HL-60 (cell line): ENCODE data around the gene NDUFV1.

Experiments used
- DNase-seq, 2 experiments: peaks; one replicate each; pipeline ENCODE4 v3.0.0-alpha.2; 2010 to 2020; ENCODE audit warnings: low read depth in 1 of 2, low spot score in 1 of 2
- H3K27ac ChIP-seq: fragments of 250-450 bp; sonication (Bioruptor Pico); replicated peaks from 2 replicates; pipeline ENCODE4 v1.5.1; 2020; ENCODE audit warnings: mild to moderate bottlenecking, moderate library complexity
- H3K27me3 ChIP-seq: fragments of 250-450 bp; sonication (Bioruptor Pico); 2 replicates; pipeline ENCODE4 v1.5.1; 2021; ENCODE audit warnings: mild to moderate bottlenecking, moderate library complexity; ENCODE audit not compliant: insufficient read depth, poor library complexity, severe bottlenecking
- H3K4me3 ChIP-seq: replicated peaks from 2 replicates; pipeline ENCODE4 v1.5.1; 2011; ENCODE audit warnings: mild to moderate bottlenecking, control low read depth, low read length; ENCODE audit not compliant: insufficient read depth
- CTCF ChIP-seq: IDR thresholded peaks from one replicate; pipeline ENCODE4 v1.5.1; 2011; ENCODE audit warnings: low read length, control low read depth, inconsistent platforms; ENCODE audit not compliant: insufficient read depth
- GABPA ChIP-seq: IDR thresholded peaks from 2 replicates; pipeline ENCODE4 v1.6.1; 2012; ENCODE audit warnings: low read depth
- POLR2AphosphoS5 ChIP-seq: IDR thresholded peaks from 2 replicates; pipeline ENCODE4 v1.6.1; 2012; ENCODE audit warnings: low read depth
- REST ChIP-seq: IDR thresholded peaks from 2 replicates; pipeline ENCODE4 v1.6.1; 2012; ENCODE audit warnings: low read depth; ENCODE audit not compliant: insufficient replicate concordance
- SPI1 ChIP-seq: IDR thresholded peaks from 2 replicates; pipeline ENCODE4 v1.6.1; 2012; ENCODE audit warnings: low read depth, mild to moderate bottlenecking, borderline replicate concordance

Gene NDUFV1

GRCh38 chr11:67608486-67608885 lies 1.8 kb downstream of the NDUFV1 start:
- H3K4me3 ChIP-seq = no peak overlapping the region

GRCh38 chr11:67609316-67609715 lies 2.6 kb downstream of the NDUFV1 start:
- DNase-seq = no peak
- TF ChIP-seq SPI1 (no peak), CTCF (no peak), GABPA (no peak), POLR2AphosphoS5 (no peak), REST (no peak)

More at GRCh38 chr11:67608486-67608885, 1.8 kb downstream of the NDUFV1 start:
- no peak for TF ChIP-seq CTCF
- TF ChIP-seq POLR2AphosphoS5 = no peak
- TF ChIP-seq REST = no peak
- TF ChIP-seq GABPA = no peak
- TF ChIP-seq SPI1 = no peak
- no peak overlapping the region for H3K27ac ChIP-seq
- no peak for DNase-seq
- H3K27me3 ChIP-seq = no peaks in the 10 kb centered on the region

GRCh38 chr11:67610302-67610868 lies 3.6 kb downstream of the NDUFV1 start:
- no peak overlapping the region for H3K27ac ChIP-seq
- no peak overlapping the region for H3K4me3 ChIP-seq
- DNase-seq = no peak
- no peak for TF ChIP-seq POLR2AphosphoS5
- TF ChIP-seq CTCF = no peak
- TF ChIP-seq SPI1 = no peak
- TF ChIP-seq GABPA = no peak
- no peak for TF ChIP-seq REST
- no peaks in the 10 kb centered on the region for H3K27me3 ChIP-seq

More at GRCh38 chr11:67609316-67609715, 2.6 kb downstream of the NDUFV1 start:
- Histone ChIP-seq H3K27me3 (no peaks in the 10 kb centered on the region), H3K27ac (no peak overlapping the region), H3K4me3 (no peak overlapping the region)
